GM12878 (cell line): ENCODE data around the gene CRYBA2. TPM values are rescaled to one million over a fixed set of nuclear protein-coding genes. Genes with fewer than 3 reads are reported as not detected.

Source experiments
- ATAC-seq: fragments of 200-7000 bp; cut with Tn5 transposase; 3 replicates; pipeline ENCODE4 v1.9.1; 2020; ENCODE audit warnings: mild to moderate bottlenecking, moderate library complexity
- BruUV-seq: library from RNA; stranded (reverse); fragments of 400-500 nt; replicated peaks from 2 replicates; lab custom pipeline; 2021; lab: Mats Ljungman, UMichigan
- CTCF ChIA-PET: fragments of 300-600 bp; sonication (Branson Sonifier 250); formaldehyde crosslinking; extraction: SDS; loops from one replicate; lab custom pipeline; 2021; ENCODE audit warnings: inconsistent platforms; lab: Yijun Ruan, JAX
- POLR2A ChIA-PET: fragments of 350-600 bp; formaldehyde crosslinking; extraction: SDS; loops from one replicate; lab custom pipeline; 2021; ENCODE audit warnings: inconsistent platforms; lab: Charles Lee
- RAD21 ChIA-PET: fragments of 300-600 bp; sonication (Branson Sonifier 250); formaldehyde crosslinking; loops from one replicate; lab custom pipeline; 2023; ENCODE audit warnings: antibody characterized with exemption; ENCODE audit not compliant: unreplicated experiment; lab: Charles Lee
- SMC1A ChIA-PET: fragments of 300-600 bp; sonication (Branson Sonifier 250); formaldehyde crosslinking; loops from one replicate; lab custom pipeline; 2023; ENCODE audit not compliant: unreplicated experiment, uncharacterized antibody; lab: Charles Lee
- DNase-seq: peaks from one replicate; pipeline ENCODE4 v3.0.0-alpha.2; 2011; ENCODE audit warnings: low read depth, low spot score
- FAIRE-seq: peaks from 3 replicates; lab custom pipeline; 2011; peaks lifted over from hg19 to GRCh38; lab: Jason Lieb, UNC
- H2AFZ ChIP-seq: 2 replicates; pipeline ENCODE4 v1.6.0; 2011; ENCODE audit warnings: low read depth, low read length, control low read depth; ENCODE audit not compliant: control insufficient read depth
- H3K27ac ChIP-seq: 2 replicates; pipeline ENCODE4 v1.5.1; 2011; ENCODE audit warnings: control low read depth; ENCODE audit not compliant: control insufficient read depth, insufficient read depth
- H3K27me3 ChIP-seq, 2 experiments: replicated peaks in 1 of 2; 2 replicates each; pipeline versions ENCODE4 v1.6.0 to v1.6.1; 2011; ENCODE audit warnings: low read length in 1 of 2; ENCODE audit not compliant: control insufficient read depth in 2 of 2, insufficient read depth in 2 of 2
- H3K36me3 ChIP-seq, 2 experiments: 2 replicates each; pipeline ENCODE4 v1.5.1; 2011; ENCODE audit warnings: low read length in 1 of 2; ENCODE audit not compliant: control insufficient read depth in 2 of 2, insufficient read depth in 2 of 2
- H3K4me1 ChIP-seq: 2 replicates; pipeline ENCODE4 v1.6.1; 2011; ENCODE audit warnings: mild to moderate bottlenecking, low read length, moderate library complexity, mixed read lengths; ENCODE audit not compliant: control insufficient read depth, insufficient read depth
- H3K4me2 ChIP-seq: 2 replicates; pipeline ENCODE4 v1.6.0; 2011; ENCODE audit warnings: control low read depth; ENCODE audit not compliant: control insufficient read depth, insufficient read depth
- H3K4me3 ChIP-seq: fragments of 200-600 bp; sonication (generic); 2 replicates; pipeline ENCODE4 v1.5.1; 2016
- H3K79me2 ChIP-seq: 2 replicates; pipeline ENCODE4 v1.6.0; 2011; ENCODE audit warnings: low read length; ENCODE audit not compliant: control insufficient read depth, insufficient read depth
- H3K9ac ChIP-seq: 2 replicates; pipeline ENCODE4 v1.8.0; 2011; ENCODE audit warnings: low read length, control low read depth, mixed read lengths; ENCODE audit not compliant: control insufficient read depth, insufficient read depth
- H3K9me3 ChIP-seq: replicated peaks from 3 replicates; pipeline ENCODE4 v1.5.1; 2011; ENCODE audit warnings: mild to moderate bottlenecking, low read length; ENCODE audit not compliant: control insufficient read depth, insufficient read depth
- H4K20me1 ChIP-seq: 2 replicates; pipeline ENCODE4 v1.6.0; 2011; ENCODE audit not compliant: control insufficient read depth, insufficient read depth
- BACH1 ChIP-seq: fragments of 450-650 bp; IDR thresholded peaks from 2 replicates; pipeline ENCODE4 v1.6.1; 2017; ENCODE audit warnings: mild to moderate bottlenecking, borderline replicate concordance
- BMI1 ChIP-seq: fragments of 450-650 bp; IDR thresholded peaks from 2 replicates; pipeline ENCODE4 v1.6.1; 2016; ENCODE audit warnings: mild to moderate bottlenecking, moderate library complexity, borderline replicate concordance
- FOS ChIP-seq: IDR thresholded peaks from 3 replicates; pipeline ENCODE4 v1.6.1; 2011; ENCODE audit warnings: borderline replicate concordance; ENCODE audit not compliant: insufficient read length; ENCODE audit errors: extremely low read depth
- PAX8 ChIP-seq: fragments of 450-650 bp; IDR thresholded peaks from 2 replicates; pipeline ENCODE4 v1.6.1; 2017; ENCODE audit warnings: mild to moderate bottlenecking, moderate library complexity
- POLR2A ChIP-seq: IDR thresholded peaks from 2 replicates; pipeline ENCODE4 v1.6.1; 2011; ENCODE audit warnings: low read depth, mild to moderate bottlenecking, low read length
- SMC3 ChIP-seq: IDR thresholded peaks from 2 replicates; pipeline ENCODE4 v1.6.1; 2011; ENCODE audit warnings: low read length, improper control_type of control experiment, borderline replicate concordance
- ZBED1 ChIP-seq: IDR thresholded peaks from 2 replicates; pipeline ENCODE4 v1.6.1; 2016; ENCODE audit warnings: borderline replicate concordance
- WGBS: methylation state at CpG from one replicate; pipeline ENCODE4 v1.1.6; 2016; ENCODE audit warnings: low lambda C conversion rate; ENCODE audit not compliant: insufficient replicate concordance, insufficient coverage; ENCODE audit errors: missing lambda C conversion rate; 5-methylcytosine and 5-hydroxymethylcytosine counted together
- in situ Hi-C: fragments of 300-500 bp; cut with MboI; formaldehyde crosslinking; loops from 9 replicates; pipeline ENCODE4 v1.14.3; 2018; ENCODE audit warnings: mixed read lengths
- intact Hi-C: fragments of 100-400 bp; cut with micrococcal nuclease; formaldehyde crosslinking; loops from one replicate; pipeline ENCODE4 v1.14.2; 2022; ENCODE audit not compliant: unreplicated experiment
- polyA plus RNA-seq, 11 experiments: library from polyadenylated mRNA; depleted of rRNA in 4 of 11; unstranded in 6 of 11; stranded (reverse) in 5 of 11; fragments of >200 nt; fragmentation: Nextera tagmentation in 4 of 11; fragmentation: Illumina TruSeq in 1 of 11; extraction: Ambion mirVana in 4 of 11; extraction: Trizol in 1 of 11; gene quantifications; 1 replicate in 1 of 11; 2 replicates in 10 of 11; pipeline versions ENCODE4 v1.2.1 to v1.2.3, GENCODE V29; 2011 to 2016; ENCODE audit warnings: inconsistent platforms in 2 of 11, missing spikeins in 2 of 11, low read depth in 1 of 11
- total RNA-seq, 4 experiments: library from RNA; depleted of rRNA in 3 of 4; stranded (reverse); fragments of >200 nt in 3 of 4; fragmentation: Illumina TruSeq in 1 of 4; extraction: Trizol in 1 of 4; gene quantifications; 2 replicates each; pipeline versions ENCODE4 v1.2.1 to v1.2.3, GENCODE V29; 2013 to 2021
- TF ChIP-seq, protein P1 (sequence below): fragments of 450-650 bp; formaldehyde crosslinking; IDR thresholded peaks from 2 replicates; pipeline ENCODE4 v1.4.0; 2022; ENCODE audit warnings: mild to moderate bottlenecking, moderate library complexity
- TF ChIP-seq, protein P2 (sequence below): fragments of 450-650 bp; IDR thresholded peaks from 2 replicates; pipeline ENCODE4 v1.6.1; 2017; ENCODE audit warnings: mild to moderate bottlenecking, moderate library complexity

The CRYBA2 gene
- total and polyA plus RNA-seq, 10 of the 15 experiments (the other 5 are each of a cell fraction or from before 2014, with no cell fraction given), result not detected

DNA sequence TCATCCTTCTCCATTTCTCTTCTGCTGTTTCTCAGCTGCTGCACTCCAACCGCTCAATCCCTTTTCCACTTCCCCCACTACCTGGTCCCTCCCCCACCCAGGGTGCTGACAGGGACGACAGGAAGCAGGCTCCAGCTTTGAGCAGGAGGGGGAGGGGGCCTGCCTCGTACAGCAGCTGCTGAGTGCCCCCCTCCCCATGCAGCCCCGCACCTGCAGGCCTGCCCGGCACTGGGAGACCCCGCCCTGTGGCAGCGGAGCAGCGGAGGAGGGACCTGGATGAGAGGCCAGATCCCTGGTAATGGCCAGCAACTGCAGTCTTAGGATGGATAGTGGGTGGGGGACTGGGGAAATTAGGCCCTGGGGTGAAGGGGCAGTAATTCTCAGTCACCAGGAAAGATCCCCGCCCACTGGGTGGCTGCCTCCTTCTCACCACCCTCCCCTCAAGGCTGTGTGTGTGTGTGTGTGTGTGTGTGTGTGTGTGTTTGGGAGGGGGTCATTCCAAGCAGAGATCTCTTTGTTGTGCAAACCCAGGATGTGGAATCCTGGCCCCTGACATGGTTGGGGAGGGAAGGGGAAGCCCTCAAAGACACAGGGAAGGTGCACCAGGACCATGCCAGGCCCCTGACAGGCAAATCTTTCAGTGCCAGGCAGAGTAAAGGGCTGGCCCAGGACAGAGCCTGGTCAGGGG is 6.8 kb upstream of the CRYBA2 start:
- Histone ChIP-seq H4K20me1 (no peaks in the 10 kb centered on the region), H3K36me3 (no peaks in the 10 kb centered on the region), H3K9me3 (no peaks in the 10 kb centered on the region), H2AFZ (no peak overlapping the region), H3K27me3 (peaks cover 13 to 23% of the 10 kb centered on the region in 2 experiments), H3K4me3 (no peak overlapping the region), H3K27ac (no peak overlapping the region), H3K4me2 (no peak overlapping the region), H3K4me1 (no peaks in the 10 kb centered on the region), H3K79me2 (no peaks in the 10 kb centered on the region), H3K9ac (no peak overlapping the region)
- ChIA-PET CTCF (interaction anchor here (0.7 kb wide), 1 partner anchor 1629 kb away, joined by 3 read pairs; no protein-coding TSS in a partner anchor), SMC1A (no interaction called here), RAD21 (no interaction called here), POLR2A (no interaction called here)
- DNase-seq (no peak), FAIRE-seq (no peak), ATAC-seq (no peak)
- TF ChIP-seq, protein P1, sequence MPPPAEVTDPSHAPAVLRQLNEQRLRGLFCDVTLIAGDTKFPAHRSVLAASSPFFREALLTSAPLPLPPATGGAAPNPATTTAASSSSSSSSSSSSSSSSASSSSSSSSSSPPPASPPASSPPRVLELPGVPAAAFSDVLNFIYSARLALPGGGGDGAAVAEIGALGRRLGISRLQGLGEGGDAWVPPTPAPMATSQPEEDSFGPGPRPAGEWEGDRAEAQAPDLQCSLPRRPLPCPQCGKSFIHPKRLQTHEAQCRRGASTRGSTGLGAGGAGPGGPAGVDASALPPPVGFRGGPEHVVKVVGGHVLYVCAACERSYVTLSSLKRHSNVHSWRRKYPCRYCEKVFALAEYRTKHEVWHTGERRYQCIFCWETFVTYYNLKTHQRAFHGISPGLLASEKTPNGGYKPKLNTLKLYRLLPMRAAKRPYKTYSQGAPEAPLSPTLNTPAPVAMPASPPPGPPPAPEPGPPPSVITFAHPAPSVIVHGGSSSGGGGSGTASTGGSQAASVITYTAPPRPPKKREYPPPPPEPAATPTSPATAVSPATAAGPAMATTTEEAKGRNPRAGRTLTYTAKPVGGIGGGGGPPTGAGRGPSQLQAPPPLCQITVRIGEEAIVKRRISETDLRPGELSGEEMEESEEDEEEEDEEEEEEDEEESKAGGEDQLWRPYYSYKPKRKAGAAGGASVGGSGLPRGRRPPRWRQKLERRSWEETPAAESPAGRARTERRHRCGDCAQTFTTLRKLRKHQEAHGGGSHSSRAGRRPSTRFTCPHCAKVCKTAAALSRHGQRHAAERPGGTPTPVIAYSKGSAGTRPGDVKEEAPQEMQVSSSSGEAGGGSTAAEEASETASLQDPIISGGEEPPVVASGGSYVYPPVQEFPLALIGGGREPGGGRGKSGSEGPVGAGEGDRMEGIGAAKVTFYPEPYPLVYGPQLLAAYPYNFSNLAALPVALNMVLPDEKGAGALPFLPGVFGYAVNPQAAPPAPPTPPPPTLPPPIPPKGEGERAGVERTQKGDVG (CRISPR knock-in tag), result no peak
- TF ChIP-seq BACH1, result no peak
- TF ChIP-seq ZBED1, result no peak
- no peak for TF ChIP-seq PAX8
- TF ChIP-seq BMI1, result no peak
- TF ChIP-seq POLR2A, result no peak
- no peak for TF ChIP-seq FOS
- TF ChIP-seq, protein P2, sequence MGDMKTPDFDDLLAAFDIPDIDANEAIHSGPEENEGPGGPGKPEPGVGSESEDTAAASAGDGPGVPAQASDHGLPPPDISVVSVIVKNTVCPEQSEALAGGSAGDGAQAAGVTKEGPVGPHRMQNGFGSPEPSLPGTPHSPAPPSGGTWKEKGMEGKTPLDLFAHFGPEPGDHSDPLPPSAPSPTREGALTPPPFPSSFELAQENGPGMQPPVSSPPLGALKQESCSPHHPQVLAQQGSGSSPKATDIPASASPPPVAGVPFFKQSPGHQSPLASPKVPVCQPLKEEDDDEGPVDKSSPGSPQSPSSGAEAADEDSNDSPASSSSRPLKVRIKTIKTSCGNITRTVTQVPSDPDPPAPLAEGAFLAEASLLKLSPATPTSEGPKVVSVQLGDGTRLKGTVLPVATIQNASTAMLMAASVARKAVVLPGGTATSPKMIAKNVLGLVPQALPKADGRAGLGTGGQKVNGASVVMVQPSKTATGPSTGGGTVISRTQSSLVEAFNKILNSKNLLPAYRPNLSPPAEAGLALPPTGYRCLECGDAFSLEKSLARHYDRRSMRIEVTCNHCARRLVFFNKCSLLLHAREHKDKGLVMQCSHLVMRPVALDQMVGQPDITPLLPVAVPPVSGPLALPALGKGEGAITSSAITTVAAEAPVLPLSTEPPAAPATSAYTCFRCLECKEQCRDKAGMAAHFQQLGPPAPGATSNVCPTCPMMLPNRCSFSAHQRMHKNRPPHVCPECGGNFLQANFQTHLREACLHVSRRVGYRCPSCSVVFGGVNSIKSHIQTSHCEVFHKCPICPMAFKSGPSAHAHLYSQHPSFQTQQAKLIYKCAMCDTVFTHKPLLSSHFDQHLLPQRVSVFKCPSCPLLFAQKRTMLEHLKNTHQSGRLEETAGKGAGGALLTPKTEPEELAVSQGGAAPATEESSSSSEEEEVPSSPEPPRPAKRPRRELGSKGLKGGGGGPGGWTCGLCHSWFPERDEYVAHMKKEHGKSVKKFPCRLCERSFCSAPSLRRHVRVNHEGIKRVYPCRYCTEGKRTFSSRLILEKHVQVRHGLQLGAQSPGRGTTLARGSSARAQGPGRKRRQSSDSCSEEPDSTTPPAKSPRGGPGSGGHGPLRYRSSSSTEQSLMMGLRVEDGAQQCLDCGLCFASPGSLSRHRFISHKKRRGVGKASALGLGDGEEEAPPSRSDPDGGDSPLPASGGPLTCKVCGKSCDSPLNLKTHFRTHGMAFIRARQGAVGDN, result no peak
- TF ChIP-seq SMC3, result no peak
- intact Hi-C loops (no loop called here), in situ Hi-C loops (no loop called here)
- no TSS peak for BruUV-seq
- 26% methylated on average over 9 of the region's 9 CpGs for WGBS
